ENCODE measurements around the gene HIF1A. TPM values are rescaled to one million over a fixed set of nuclear protein-coding genes. Genes with fewer than 3 reads are reported as not detected.
A peak's percentile ranks its signal among the peaks of the same experiment; 100 is the strongest.

The HIF1A gene
- total and polyA plus RNA-seq, 2 of the 8 experiments (the other 6 are each of a cell fraction or from before 2014, with no cell fraction given), result 54.8 to 175 TPM

DNA sequence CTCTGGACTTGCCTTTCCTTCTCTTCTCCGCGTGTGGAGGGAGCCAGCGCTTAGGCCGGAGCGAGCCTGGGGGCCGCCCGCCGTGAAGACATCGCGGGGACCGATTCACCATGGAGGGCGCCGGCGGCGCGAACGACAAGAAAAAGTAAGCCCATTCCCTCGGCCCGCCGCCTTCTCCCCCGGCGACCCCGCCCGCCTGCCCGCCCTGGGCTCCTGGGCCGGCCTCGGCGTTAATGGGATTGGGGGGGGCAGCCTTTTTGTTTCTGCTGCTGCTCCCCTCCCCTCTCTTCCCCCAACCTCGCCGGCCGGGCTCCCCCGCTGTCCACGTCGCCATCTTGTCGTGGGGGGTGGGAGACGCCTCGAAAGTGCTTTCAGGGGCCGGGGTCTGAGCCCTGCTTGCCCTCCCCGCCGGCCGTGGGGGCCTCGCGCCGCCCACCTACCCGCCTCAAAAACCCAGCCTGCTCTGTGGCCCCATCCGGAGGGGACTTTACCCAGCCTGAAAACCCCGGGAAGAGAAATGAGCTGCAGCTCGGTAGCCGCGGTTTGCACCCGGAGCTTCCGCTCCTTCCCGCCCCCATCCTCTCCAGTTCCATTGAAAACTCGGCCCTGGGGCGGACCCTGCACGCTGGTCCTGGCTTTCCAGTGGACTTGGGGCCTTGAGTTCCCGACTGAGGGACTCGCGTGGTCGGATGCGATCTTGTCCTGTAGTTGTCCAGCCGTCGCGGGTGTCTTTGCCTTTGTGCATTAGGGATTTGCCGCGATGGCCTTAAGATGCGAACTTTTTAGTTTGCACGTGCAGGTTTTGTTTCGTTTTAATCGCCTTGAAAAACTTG, 598 bp downstream of the HIF1A start (continued):
- TF ChIP-seq POU5F1 (IDR thresholded peaks at IDR 0.05; ENCODE audit: low read depth, low read length) (no peak), SUZ12 (IDR thresholded peaks at IDR 0.05; ENCODE audit: low read length) (no peak), CHD1 (IDR thresholded peaks at IDR 0.05; ENCODE audit: low read depth, low read length) (no peak), TBP (IDR thresholded peaks at IDR 0.05; ENCODE audit: low read depth, low read length) (0 out of 2 replicates have a peak, but pooled peaks have one; percentile 28), SIRT6 (IDR thresholded peaks at IDR 0.05; ENCODE audit: low read length) (no peak), PHF8 (conservative IDR thresholded peaks at IDR 0.05; ENCODE audit: low read depth, low read length) (peak; percentile 40; the same call in 1 of the 2 replicates), EGR1 (IDR thresholded peaks at IDR 0.05; ENCODE audit: borderline replicate concordance, low read depth, low read length) (no peak), SIX5 (IDR thresholded peaks at IDR 0.05; ENCODE audit: low read depth, low read length) (no peak), JUND (IDR thresholded peaks at IDR 0.05; ENCODE audit: low read length) (no peak), RBBP5 (IDR thresholded peaks at IDR 0.05; ENCODE audit: borderline replicate concordance, low read depth, low read length) (no peak), HDAC6 (IDR thresholded peaks at IDR 0.05; ENCODE audit: low read depth, low read length) (no peak), ZNF274 (IDR thresholded peaks at IDR 0.05; ENCODE audit: borderline replicate concordance, extremely low read depth, low read length) (no peak), SP1 (IDR thresholded peaks at IDR 0.05; ENCODE audit: low read depth, low read length) (no peak), KDM4A (IDR thresholded peaks at IDR 0.05; ENCODE audit: low read depth, low read length, severe bottlenecking) (no peak), SP2 (IDR thresholded peaks at IDR 0.05; ENCODE audit: low read length) (no peak), CBX8 (IDR thresholded peaks at IDR 0.05; ENCODE audit: borderline replicate concordance, low read depth, low read length) (no peak), KDM1A (IDR thresholded peaks at IDR 0.05; ENCODE audit: borderline replicate concordance, low read length) (no peak), TEAD4 (IDR thresholded peaks at IDR 0.05; ENCODE audit: low read depth, low read length) (no peak)
- TF ChIP-seq, protein P1, sequence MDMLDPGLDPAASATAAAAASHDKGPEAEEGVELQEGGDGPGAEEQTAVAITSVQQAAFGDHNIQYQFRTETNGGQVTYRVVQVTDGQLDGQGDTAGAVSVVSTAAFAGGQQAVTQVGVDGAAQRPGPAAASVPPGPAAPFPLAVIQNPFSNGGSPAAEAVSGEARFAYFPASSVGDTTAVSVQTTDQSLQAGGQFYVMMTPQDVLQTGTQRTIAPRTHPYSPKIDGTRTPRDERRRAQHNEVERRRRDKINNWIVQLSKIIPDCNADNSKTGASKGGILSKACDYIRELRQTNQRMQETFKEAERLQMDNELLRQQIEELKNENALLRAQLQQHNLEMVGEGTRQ (IDR thresholded peaks at IDR 0.05; ENCODE audit: low read length), result no peak
- TF ChIP-seq, protein P2, sequence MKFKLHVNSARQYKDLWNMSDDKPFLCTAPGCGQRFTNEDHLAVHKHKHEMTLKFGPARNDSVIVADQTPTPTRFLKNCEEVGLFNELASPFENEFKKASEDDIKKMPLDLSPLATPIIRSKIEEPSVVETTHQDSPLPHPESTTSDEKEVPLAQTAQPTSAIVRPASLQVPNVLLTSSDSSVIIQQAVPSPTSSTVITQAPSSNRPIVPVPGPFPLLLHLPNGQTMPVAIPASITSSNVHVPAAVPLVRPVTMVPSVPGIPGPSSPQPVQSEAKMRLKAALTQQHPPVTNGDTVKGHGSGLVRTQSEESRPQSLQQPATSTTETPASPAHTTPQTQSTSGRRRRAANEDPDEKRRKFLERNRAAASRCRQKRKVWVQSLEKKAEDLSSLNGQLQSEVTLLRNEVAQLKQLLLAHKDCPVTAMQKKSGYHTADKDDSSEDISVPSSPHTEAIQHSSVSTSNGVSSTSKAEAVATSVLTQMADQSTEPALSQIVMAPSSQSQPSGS (IDR thresholded peaks at IDR 0.05; ENCODE audit: low read length), result no peak
- TF ChIP-seq, protein P3, sequence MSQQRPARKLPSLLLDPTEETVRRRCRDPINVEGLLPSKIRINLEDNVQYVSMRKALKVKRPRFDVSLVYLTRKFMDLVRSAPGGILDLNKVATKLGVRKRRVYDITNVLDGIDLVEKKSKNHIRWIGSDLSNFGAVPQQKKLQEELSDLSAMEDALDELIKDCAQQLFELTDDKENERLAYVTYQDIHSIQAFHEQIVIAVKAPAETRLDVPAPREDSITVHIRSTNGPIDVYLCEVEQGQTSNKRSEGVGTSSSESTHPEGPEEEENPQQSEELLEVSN (IDR thresholded peaks at IDR 0.05), result no peak
